Activated B cell treated with CpG ODN at 0.5 μM for 24 hours (primary cell): ENCODE data around the gene PCBP2. TPM values are rescaled to one million over a fixed set of nuclear protein-coding genes. Genes with fewer than 3 reads are reported as not detected.

Source experiments
- ATAC-seq: fragments of 200-7000 bp; cut with Tn5 transposase; one replicate; pipeline ENCODE4 v1.10.0; 2021; ENCODE audit warnings: low read depth, mild to moderate bottlenecking, moderate library complexity
- CTCF ChIA-PET: fragments of 350-600 bp; sonication (Branson Sonifier 250); formaldehyde crosslinking; loops from one replicate; lab custom pipeline; 2021; ENCODE audit warnings: antibody characterized with exemption; lab: Charles Lee
- POLR2A ChIA-PET: fragments of 350-600 bp; sonication (Branson Sonifier 250); formaldehyde crosslinking; loops from one replicate; lab custom pipeline; 2021; ENCODE audit warnings: antibody characterized with exemption; lab: Charles Lee
- DNase-seq: peaks from one replicate; pipeline ENCODE4 v3.0.0; 2022
- H3K27ac Mint-ChIP-seq: one replicate; pipeline ENCODE4 v1.8.0; 2020; ENCODE audit warnings: mixed read lengths
- H3K27me3 Mint-ChIP-seq: one replicate; pipeline ENCODE4 v1.8.0; 2021; ENCODE audit warnings: mixed read lengths
- H3K36me3 Mint-ChIP-seq: one replicate; pipeline ENCODE4 v1.8.0; 2021; ENCODE audit warnings: low read depth, mixed read lengths
- H3K4me1 Mint-ChIP-seq: one replicate; pipeline ENCODE4 v1.8.0; 2021; ENCODE audit warnings: mixed read lengths
- H3K4me3 Mint-ChIP-seq: one replicate; pipeline ENCODE4 v1.8.0; 2020; ENCODE audit warnings: mild to moderate bottlenecking, mixed read lengths
- H3K9me3 Mint-ChIP-seq: one replicate; pipeline ENCODE4 v1.8.0; 2020; ENCODE audit warnings: mixed read lengths
- intact Hi-C: fragments of 100-400 bp; cut with micrococcal nuclease; formaldehyde crosslinking; loops from one replicate; pipeline ENCODE4 v1.15.1; 2024
- total RNA-seq: library from RNA; stranded (reverse); gene quantifications from 2 replicates; pipeline ENCODE4 v1.2.3, GENCODE V29; 2022
- TF ChIP-seq, protein P1 (sequence below): fragments of 200-600 bp; IDR thresholded peaks from one replicate; pipeline ENCODE4 v1.8.0; 2022; ENCODE audit warnings: antibody characterized with exemption, mild to moderate bottlenecking

Gene PCBP2
- total RNA-seq, 1 donor from 2014 or later: 853 TPM

DNA sequence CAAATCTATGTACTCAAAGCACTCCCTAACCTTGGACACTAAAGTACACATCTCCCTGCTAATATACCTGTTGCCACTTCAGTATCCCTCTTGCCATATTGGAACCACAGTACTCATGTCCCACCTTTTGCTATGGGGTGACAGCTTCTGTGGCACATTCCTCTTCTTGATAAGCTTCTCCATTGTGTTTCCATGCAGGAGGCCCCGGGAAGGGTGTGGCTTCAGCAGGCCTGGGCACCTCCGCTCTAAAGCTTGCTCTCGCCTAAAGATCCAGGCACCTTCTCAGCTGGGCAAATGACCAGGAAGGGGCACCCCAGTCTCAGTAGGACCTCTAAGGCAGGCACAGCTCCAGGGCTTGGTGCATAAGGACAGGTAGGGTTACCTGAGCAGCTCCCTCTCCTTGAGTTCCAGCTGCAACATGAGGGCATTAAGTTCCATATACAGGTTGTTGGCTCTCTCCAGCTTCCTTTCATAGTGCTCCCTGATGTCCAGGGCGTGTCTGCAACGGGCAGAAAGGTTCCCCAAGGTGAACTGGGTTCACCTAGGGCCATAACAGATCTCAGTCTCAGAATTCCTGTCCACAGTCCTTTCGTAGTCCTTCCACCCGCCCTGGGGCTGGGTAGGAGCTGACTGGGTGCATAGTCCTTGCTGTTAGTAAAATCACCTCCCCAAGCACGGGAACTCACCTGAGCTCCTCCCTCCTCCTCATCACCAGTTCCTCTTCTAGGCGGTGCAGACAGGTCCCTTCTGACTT is 31.5 kb downstream of the PCBP2 start:
- Mint-ChIP-seq H3K27ac (peak overlapping the region; percentile 24), H3K36me3 (peaks cover 63% of the 10 kb centered on the region), H3K4me1 (peaks cover 3% of the 10 kb centered on the region), H3K9me3 (no peaks in the 10 kb centered on the region), H3K4me3 (no peak overlapping the region), H3K27me3 (no peaks in the 10 kb centered on the region)
- DNase-seq (no peak), ATAC-seq (peak; percentile 26)
- TF ChIP-seq, protein P1, sequence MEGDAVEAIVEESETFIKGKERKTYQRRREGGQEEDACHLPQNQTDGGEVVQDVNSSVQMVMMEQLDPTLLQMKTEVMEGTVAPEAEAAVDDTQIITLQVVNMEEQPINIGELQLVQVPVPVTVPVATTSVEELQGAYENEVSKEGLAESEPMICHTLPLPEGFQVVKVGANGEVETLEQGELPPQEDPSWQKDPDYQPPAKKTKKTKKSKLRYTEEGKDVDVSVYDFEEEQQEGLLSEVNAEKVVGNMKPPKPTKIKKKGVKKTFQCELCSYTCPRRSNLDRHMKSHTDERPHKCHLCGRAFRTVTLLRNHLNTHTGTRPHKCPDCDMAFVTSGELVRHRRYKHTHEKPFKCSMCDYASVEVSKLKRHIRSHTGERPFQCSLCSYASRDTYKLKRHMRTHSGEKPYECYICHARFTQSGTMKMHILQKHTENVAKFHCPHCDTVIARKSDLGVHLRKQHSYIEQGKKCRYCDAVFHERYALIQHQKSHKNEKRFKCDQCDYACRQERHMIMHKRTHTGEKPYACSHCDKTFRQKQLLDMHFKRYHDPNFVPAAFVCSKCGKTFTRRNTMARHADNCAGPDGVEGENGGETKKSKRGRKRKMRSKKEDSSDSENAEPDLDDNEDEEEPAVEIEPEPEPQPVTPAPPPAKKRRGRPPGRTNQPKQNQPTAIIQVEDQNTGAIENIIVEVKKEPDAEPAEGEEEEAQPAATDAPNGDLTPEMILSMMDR: no peak
- POLR2A ChIA-PET: interaction anchor here (0.7 to 1.0 kb wide), 4 partner anchors 9 to 104 kb away, joined by 3 to 8 read pairs (median 5); partner anchors contain the start of gene TARBP2
- CTCF ChIA-PET: no interaction called here
- intact Hi-C loops: no loop called here

DNA sequence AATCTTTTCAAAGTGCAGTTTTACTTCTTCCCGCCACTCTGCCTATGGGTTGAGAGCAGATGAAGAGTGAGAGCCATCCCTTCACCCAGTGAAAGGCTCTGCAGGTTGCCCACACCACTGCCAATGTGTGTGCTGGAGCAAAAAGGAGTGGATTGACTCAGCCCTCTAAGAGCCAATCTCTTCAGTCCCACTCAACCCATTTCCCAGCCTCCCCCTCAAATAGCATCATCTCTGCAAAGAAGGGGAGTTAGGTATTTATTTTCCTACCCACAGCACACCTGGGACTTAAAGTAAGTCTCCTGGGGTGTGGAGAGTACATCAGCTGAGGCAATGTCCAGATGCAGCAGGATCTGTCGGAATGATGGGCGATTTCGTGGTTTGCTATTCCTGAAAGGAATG is 32.1 kb downstream of the PCBP2 start:
- POLR2A ChIA-PET: interaction anchor here (0.8 to 1.0 kb wide), 2 partner anchors 9 to 17 kb away, joined by 3 to 8 read pairs; partner anchors contain the start of gene TARBP2
- no peak for ATAC-seq
- H3K36me3 Mint-ChIP-seq: peaks cover 58% of the 10 kb centered on the region
- H3K27me3 Mint-ChIP-seq: no peaks in the 10 kb centered on the region
- H3K27ac Mint-ChIP-seq: peak overlapping the region; percentile 24
- no peaks in the 10 kb centered on the region for H3K9me3 Mint-ChIP-seq
- CTCF ChIA-PET: no interaction called here
- TF ChIP-seq, protein P1: no peak
- no peak overlapping the region for H3K4me3 Mint-ChIP-seq
- DNase-seq: no peak
- intact Hi-C loops: no loop called here
- H3K4me1 Mint-ChIP-seq: peaks cover 3% of the 10 kb centered on the region

DNA sequence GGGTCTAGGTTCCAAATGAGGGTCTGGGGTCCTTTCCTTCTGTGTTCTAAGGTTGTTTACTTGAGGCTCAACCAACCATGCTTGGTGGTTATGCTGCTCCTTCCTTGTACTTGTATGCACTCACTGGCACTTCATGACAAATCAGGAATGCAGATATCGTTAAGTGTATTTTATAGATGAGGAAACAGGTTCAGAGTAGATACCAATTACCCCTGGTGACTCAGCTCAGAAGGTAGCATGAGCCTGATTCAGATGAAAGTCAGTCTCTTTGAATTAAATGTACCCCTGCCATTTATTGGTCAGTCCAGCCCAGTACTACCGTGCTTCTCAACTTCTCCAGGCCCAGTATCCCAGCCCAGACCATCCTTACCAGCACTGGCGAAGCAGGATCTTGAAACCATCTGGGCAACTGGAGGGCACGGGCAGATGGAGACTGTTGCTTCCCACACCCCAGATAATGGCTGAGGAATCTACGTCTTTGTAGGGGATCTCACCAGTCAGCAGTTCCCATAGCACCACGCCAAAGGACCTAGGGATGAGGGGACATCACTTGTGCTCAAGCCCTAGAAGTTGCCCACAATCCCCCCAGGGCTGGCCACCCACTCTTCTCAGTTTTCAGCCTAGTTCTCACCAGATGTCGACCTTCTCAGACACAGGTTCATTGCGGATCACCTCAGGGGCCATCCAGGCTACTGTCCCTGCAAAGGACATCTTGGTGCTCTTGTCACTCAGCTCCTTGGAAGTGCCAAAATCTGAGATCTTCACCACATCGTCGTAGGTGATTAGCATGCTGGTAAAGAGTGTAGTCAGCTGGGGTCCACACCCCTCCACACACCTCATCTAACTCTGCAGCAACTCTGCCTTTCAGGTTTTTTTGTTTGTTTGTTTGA is 33.0 kb downstream of the PCBP2 start:
- POLR2A ChIA-PET: interaction anchor here (0.9 to 1.1 kb wide), 2 partner anchors 10 to 16 kb away, joined by 3 read pairs; partner anchors contain the start of gene TARBP2
- DNase-seq: no peak
- intact Hi-C loops: no loop called here
- Mint-ChIP-seq H3K4me1 (peaks cover 3% of the 10 kb centered on the region), H3K9me3 (no peaks in the 10 kb centered on the region), H3K27ac (peak overlapping the region; percentile 25), H3K27me3 (no peaks in the 10 kb centered on the region), H3K36me3 (peaks cover 48% of the 10 kb centered on the region), H3K4me3 (no peak overlapping the region)
- TF ChIP-seq, protein P1: no peak
- CTCF ChIA-PET: no interaction called here
- no peak for ATAC-seq

DNA sequence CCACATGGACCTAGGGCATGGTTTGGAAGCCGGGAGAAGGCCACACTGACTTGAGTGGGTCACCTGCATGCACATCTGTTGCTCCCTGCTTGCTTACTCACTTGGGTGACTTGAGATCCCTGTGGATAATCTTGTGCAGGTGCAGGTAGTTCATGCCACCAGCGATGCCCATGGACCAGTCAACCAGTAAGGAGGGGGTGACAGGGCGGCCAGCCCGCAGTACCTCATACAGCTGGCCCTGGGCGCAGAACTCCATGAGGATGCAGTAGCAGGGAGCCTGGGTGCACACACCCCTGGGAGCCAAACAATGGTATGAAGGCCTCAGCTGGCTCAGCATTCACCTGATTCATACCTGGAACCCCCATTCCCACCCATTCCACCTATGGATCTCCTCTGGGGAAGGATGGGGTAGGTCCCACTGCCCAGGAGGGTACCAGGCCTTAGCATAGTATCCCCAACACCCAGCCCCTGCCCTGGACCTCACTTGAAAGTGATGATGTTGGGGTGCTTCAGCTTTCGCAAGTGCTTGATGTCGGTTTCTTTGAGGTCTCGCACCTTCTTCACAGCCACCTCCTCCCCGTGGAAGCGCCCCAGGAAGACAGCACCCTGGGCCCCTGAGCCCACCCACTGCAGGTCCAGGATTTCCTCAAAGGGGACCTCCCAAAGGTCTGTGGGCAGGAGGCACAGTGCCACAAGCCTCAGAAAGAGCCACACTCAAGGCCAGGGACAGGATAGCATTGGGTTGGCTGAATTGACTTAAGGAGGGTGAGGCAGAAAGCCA is 34.2 kb downstream of the PCBP2 start:
- ChIA-PET POLR2A (interaction anchor here (1.1 kb wide), 1 partner anchor 15 kb away, joined by 3 read pairs; the partner anchor contains the start of gene TARBP2), CTCF (no interaction called here)
- no peak for ATAC-seq
- intact Hi-C loops: no loop called here
- Mint-ChIP-seq H3K27ac (no peak overlapping the region), H3K4me1 (peaks cover 6% of the 10 kb centered on the region), H3K9me3 (no peaks in the 10 kb centered on the region), H3K4me3 (no peak overlapping the region), H3K27me3 (no peaks in the 10 kb centered on the region), H3K36me3 (peaks cover 40% of the 10 kb centered on the region)
- TF ChIP-seq, protein P1: no peak
- no peak for DNase-seq
